Activated naive CD4-positive, alpha-beta T cell treated with anti-CD3 and anti-CD28 coated beads, Interleukin-2, amount 10 ng/mL, durations not matched to agents 7 days and 5 days (primary cell): ENCODE data around the gene CGRRF1.

Source experiments
- CTCF ChIA-PET: fragments of 350-600 bp; sonication (Branson Sonifier 250); formaldehyde crosslinking; loops from one replicate; lab custom pipeline; 2021; ENCODE audit warnings: antibody characterized with exemption; lab: Charles Lee
- DNase-seq: peaks from one replicate; pipeline ENCODE4 v3.0.0-alpha.2; 2020
- H3K27ac Mint-ChIP-seq: one replicate; pipeline ENCODE4 v1.8.0; 2021; ENCODE audit warnings: mild to moderate bottlenecking, moderate library complexity, mixed read lengths
- H3K27me3 Mint-ChIP-seq: one replicate; pipeline ENCODE4 v1.8.0; 2021; ENCODE audit warnings: mild to moderate bottlenecking, mixed read lengths
- H3K36me3 Mint-ChIP-seq: one replicate; pipeline ENCODE4 v1.8.0; 2021; ENCODE audit warnings: mixed read lengths
- H3K4me1 Mint-ChIP-seq: one replicate; pipeline ENCODE4 v1.8.0; 2021; ENCODE audit warnings: mixed read lengths
- H3K4me3 Mint-ChIP-seq: one replicate; pipeline ENCODE4 v1.8.0; 2021; ENCODE audit warnings: mild to moderate bottlenecking, moderate library complexity, mixed read lengths
- H3K9me3 Mint-ChIP-seq: one replicate; pipeline ENCODE4 v1.8.0; 2021; ENCODE audit warnings: mixed read lengths

Gene CGRRF1

GRCh38 chr14:54538055-54538454, 28.3 kb downstream of the CGRRF1 start:
- CTCF ChIA-PET, result no interaction called here
- no peak for DNase-seq
- no peaks in the 10 kb centered on the region for H3K27me3 Mint-ChIP-seq
- H3K4me3 Mint-ChIP-seq, result no peak overlapping the region
- H3K4me1 Mint-ChIP-seq, result no peaks in the 10 kb centered on the region
- no peaks in the 10 kb centered on the region for H3K9me3 Mint-ChIP-seq
- H3K27ac Mint-ChIP-seq, result no peak overlapping the region
- peaks cover 4% of the 10 kb centered on the region for H3K36me3 Mint-ChIP-seq

- Mint-ChIP-seq H3K4me1 (no peaks in the 10 kb centered on the region), H3K27ac (no peak overlapping the region), H3K27me3 (peaks cover 5% of the 10 kb centered on the region), H3K4me3 (no peak overlapping the region), H3K36me3 (no peaks in the 10 kb centered on the region), H3K9me3 (no peaks in the 10 kb centered on the region)
- CTCF ChIA-PET, result no interaction called here
- DNase-seq, result no peak
Observed at GRCh38 chr14:54547583-54547982, 37.9 kb downstream of the CGRRF1 start.

- Mint-ChIP-seq H3K27ac (no peak overlapping the region), H3K9me3 (no peaks in the 10 kb centered on the region), H3K27me3 (peaks cover 5% of the 10 kb centered on the region), H3K4me3 (no peak overlapping the region), H3K4me1 (no peaks in the 10 kb centered on the region), H3K36me3 (no peaks in the 10 kb centered on the region)
- CTCF ChIA-PET, result interaction anchor here (0.8 kb wide), 2 partner anchors 17 to 258 kb away, joined by 3 to 5 read pairs; no protein-coding TSS in a partner anchor
- DNase-seq, result no peak
Observed at GRCh38 chr14:54548491-54548890, 38.8 kb downstream of the CGRRF1 start.

GRCh38 chr14:54549862-54550261, 40.2 kb downstream of the CGRRF1 start:
- H3K9me3 Mint-ChIP-seq, result no peaks in the 10 kb centered on the region
- no peak overlapping the region for H3K27ac Mint-ChIP-seq
- H3K4me3 Mint-ChIP-seq, result no peak overlapping the region
- no peaks in the 10 kb centered on the region for H3K4me1 Mint-ChIP-seq
- no peaks in the 10 kb centered on the region for H3K36me3 Mint-ChIP-seq
- peaks cover 5% of the 10 kb centered on the region for H3K27me3 Mint-ChIP-seq
- DNase-seq, result no peak
- CTCF ChIA-PET, result no interaction called here

GRCh38 chr14:54550514-54550913, 40.8 kb downstream of the CGRRF1 start:
- CTCF ChIA-PET, result interaction anchor here (1.3 kb wide), 1 partner anchor 254 kb away, joined by 3 read pairs; no protein-coding TSS in a partner anchor
- Mint-ChIP-seq H3K27me3 (peaks cover 5% of the 10 kb centered on the region), H3K36me3 (no peaks in the 10 kb centered on the region), H3K27ac (no peak overlapping the region), H3K4me1 (no peaks in the 10 kb centered on the region), H3K9me3 (no peaks in the 10 kb centered on the region), H3K4me3 (no peak overlapping the region)
- no peak for DNase-seq

- peaks cover 16% of the 10 kb centered on the region for H3K27me3 Mint-ChIP-seq
- H3K36me3 Mint-ChIP-seq, result no peaks in the 10 kb centered on the region
- H3K27ac Mint-ChIP-seq, result no peak overlapping the region
- CTCF ChIA-PET, result interaction anchor here (0.6 to 0.7 kb wide), 2 partner anchors 220 to 252 kb away, joined by 3 read pairs; no protein-coding TSS in a partner anchor
- no peak overlapping the region for H3K4me3 Mint-ChIP-seq
- DNase-seq, result no peak
- no peaks in the 10 kb centered on the region for H3K9me3 Mint-ChIP-seq
- no peaks in the 10 kb centered on the region for H3K4me1 Mint-ChIP-seq
Observed at GRCh38 chr14:54554401-54554800, 44.7 kb downstream of the CGRRF1 start.

GRCh38 chr14:54555651-54556050, 45.9 kb downstream of the CGRRF1 start:
- H3K9me3 Mint-ChIP-seq, result no peaks in the 10 kb centered on the region
- H3K4me3 Mint-ChIP-seq, result no peak overlapping the region
- no peak for DNase-seq
- CTCF ChIA-PET, result no interaction called here
- no peaks in the 10 kb centered on the region for H3K36me3 Mint-ChIP-seq
- H3K27me3 Mint-ChIP-seq, result peaks cover 17% of the 10 kb centered on the region
- H3K4me1 Mint-ChIP-seq, result no peaks in the 10 kb centered on the region
- no peak overlapping the region for H3K27ac Mint-ChIP-seq

- Mint-ChIP-seq H3K27me3 (peaks cover 17% of the 10 kb centered on the region), H3K36me3 (no peaks in the 10 kb centered on the region), H3K4me3 (no peak overlapping the region), H3K9me3 (no peaks in the 10 kb centered on the region), H3K4me1 (no peaks in the 10 kb centered on the region), H3K27ac (no peak overlapping the region)
- DNase-seq, result no peak
- CTCF ChIA-PET, result interaction anchor here (1.6 kb wide), 1 partner anchor 217 kb away, joined by 8 read pairs; no protein-coding TSS in a partner anchor
Observed at GRCh38 chr14:54556535-54556934, 46.8 kb downstream of the CGRRF1 start.

GRCh38 chr14:54562334-54562733, 52.6 kb downstream of the CGRRF1 start:
- peaks cover 15% of the 10 kb centered on the region for H3K4me1 Mint-ChIP-seq
- H3K4me3 Mint-ChIP-seq, result no peak overlapping the region
- no peaks in the 10 kb centered on the region for H3K9me3 Mint-ChIP-seq
- H3K36me3 Mint-ChIP-seq, result no peaks in the 10 kb centered on the region
- no peak overlapping the region for H3K27ac Mint-ChIP-seq
- DNase-seq, result no peak
- CTCF ChIA-PET, result interaction anchor here (1.0 to 8.2 kb wide), 2 partner anchors 68 to 213 kb away, joined by 3 to 221 read pairs; no protein-coding TSS in a partner anchor
- peaks cover 37% of the 10 kb centered on the region for H3K27me3 Mint-ChIP-seq

- H3K27ac Mint-ChIP-seq, result no peak overlapping the region
- DNase-seq, result no peak
Observed at GRCh38 chr14:54564071-54564867, 54.6 kb downstream of the CGRRF1 start.

GRCh38 chr14:54564868-54565784, 55.4 kb downstream of the CGRRF1 start:
- Mint-ChIP-seq H3K27me3 (peaks cover 48% of the 10 kb centered on the region), H3K4me1 (peaks cover 21% of the 10 kb centered on the region), H3K4me3 (peak overlapping the region; percentile 74), H3K9me3 (no peaks in the 10 kb centered on the region), H3K36me3 (no peaks in the 10 kb centered on the region), H3K27ac (peak overlapping the region; percentile 77)
- DNase-seq, result peak; percentile 64
- CTCF ChIA-PET, result interaction anchor here (0.9 to 8.2 kb wide), 24 partner anchors 12 to 328 kb away, joined by 3 to 221 read pairs (median 4); no protein-coding TSS in a partner anchor

More at GRCh38 chr14:54564071-54564867, 54.6 kb downstream of the CGRRF1 start:
- Mint-ChIP-seq H3K27me3 (peaks cover 44% of the 10 kb centered on the region), H3K4me3 (peak overlapping the region; percentile 74), H3K36me3 (no peaks in the 10 kb centered on the region), H3K4me1 (peaks cover 21% of the 10 kb centered on the region), H3K9me3 (no peaks in the 10 kb centered on the region)
- CTCF ChIA-PET, result interaction anchor here (0.8 to 8.2 kb wide), 25 partner anchors 10 to 329 kb away, joined by 3 to 221 read pairs (median 4); no protein-coding TSS in a partner anchor

GRCh38 chr14:54565785-54566409, 56.2 kb downstream of the CGRRF1 start:
- peak; percentile 84 for DNase-seq
- H3K9me3 Mint-ChIP-seq, result no peaks in the 10 kb centered on the region
- CTCF ChIA-PET, result interaction anchor here (0.9 to 8.2 kb wide), 13 partner anchors 18 to 240 kb away, joined by 3 to 221 read pairs (median 7); no protein-coding TSS in a partner anchor
- H3K4me1 Mint-ChIP-seq, result peaks cover 21% of the 10 kb centered on the region
- peak overlapping the region; percentile 69 for H3K27ac Mint-ChIP-seq
- peak overlapping the region; percentile 74 for H3K4me3 Mint-ChIP-seq
- H3K27me3 Mint-ChIP-seq, result peaks cover 49% of the 10 kb centered on the region
- no peaks in the 10 kb centered on the region for H3K36me3 Mint-ChIP-seq

- H3K36me3 Mint-ChIP-seq, result no peaks in the 10 kb centered on the region
- H3K9me3 Mint-ChIP-seq, result no peaks in the 10 kb centered on the region
- peaks cover 49% of the 10 kb centered on the region for H3K27me3 Mint-ChIP-seq
- peak; percentile 72 for DNase-seq
- H3K4me3 Mint-ChIP-seq, result peak within 1 kb of the TSS; percentile 89
- peak within 1 kb of the TSS; percentile 69 for H3K27ac Mint-ChIP-seq
- CTCF ChIA-PET, result interaction anchor here (0.7 to 8.2 kb wide), 17 partner anchors 18 to 624 kb away, joined by 3 to 221 read pairs (median 4); no protein-coding TSS in a partner anchor
- H3K4me1 Mint-ChIP-seq, result peaks cover 21% of the 10 kb centered on the region
Observed at GRCh38 chr14:54566410-54567223, 56.9 kb downstream of the CGRRF1 start, which contains the start of gene SAMD4A. Gene SAMD4A (plus strand): TSS chr14:54567128. CDS start chr14:54567917, 789 bp downstream.
